Bronchial epithelial cell (primary cell): Measurements from ENCODE around the gene VAV3. TPM values are rescaled to one million over a fixed set of nuclear protein-coding genes. Genes with fewer than 3 reads are reported as not detected.
A peak's percentile ranks its signal among the peaks of the same experiment; 100 is the strongest.

Source experiments
- DNase-seq: peaks from one replicate; pipeline ENCODE4 v3.0.0-alpha.2; 2010; ENCODE audit warnings: low read depth
- FAIRE-seq: peaks from 2 replicates; lab custom pipeline; 2011; peaks lifted over from hg19 to GRCh38; lab: Jason Lieb, UNC
- H3K27me3 ChIP-seq: 2 replicates; pipeline ENCODE4 v1.5.1; 2011; ENCODE audit warnings: low read length; ENCODE audit not compliant: control insufficient read depth, insufficient read depth
- H3K36me3 ChIP-seq: 2 replicates; pipeline ENCODE4 v1.5.1; 2011; ENCODE audit warnings: low read length; ENCODE audit not compliant: control insufficient read depth, insufficient read depth
- H3K4me3 ChIP-seq: 2 replicates; pipeline ENCODE4 v1.5.1; 2011; ENCODE audit warnings: mild to moderate bottlenecking, low read depth, low read length, control low read depth
- total RNA-seq: library from RNA; depleted of rRNA; stranded (reverse); fragments of >200 nt; gene quantifications from 2 replicates; pipeline ENCODE4 v1.2.1, GENCODE V29; 2014
- TF ChIP-seq, protein P1 (sequence below): IDR thresholded peaks from 2 replicates; pipeline ENCODE4 v1.5.1; 2011; ENCODE audit warnings: mild to moderate bottlenecking, moderate library complexity, low read length, control low read depth, inconsistent platforms; ENCODE audit not compliant: insufficient read depth, severe bottlenecking

VAV3 gene
- total RNA-seq, 1 donor from 2014 or later = 10.5 TPM

GRCh38 chr1:107993920-107994319 is 28.9 kb upstream of the VAV3 start:
- Histone ChIP-seq H3K36me3 (no peaks in the 10 kb centered on the region), H3K27me3 (no peaks in the 10 kb centered on the region), H3K4me3 (no peak overlapping the region)
- DNase-seq (no peak), FAIRE-seq (no peak)
- TF ChIP-seq, protein P1, sequence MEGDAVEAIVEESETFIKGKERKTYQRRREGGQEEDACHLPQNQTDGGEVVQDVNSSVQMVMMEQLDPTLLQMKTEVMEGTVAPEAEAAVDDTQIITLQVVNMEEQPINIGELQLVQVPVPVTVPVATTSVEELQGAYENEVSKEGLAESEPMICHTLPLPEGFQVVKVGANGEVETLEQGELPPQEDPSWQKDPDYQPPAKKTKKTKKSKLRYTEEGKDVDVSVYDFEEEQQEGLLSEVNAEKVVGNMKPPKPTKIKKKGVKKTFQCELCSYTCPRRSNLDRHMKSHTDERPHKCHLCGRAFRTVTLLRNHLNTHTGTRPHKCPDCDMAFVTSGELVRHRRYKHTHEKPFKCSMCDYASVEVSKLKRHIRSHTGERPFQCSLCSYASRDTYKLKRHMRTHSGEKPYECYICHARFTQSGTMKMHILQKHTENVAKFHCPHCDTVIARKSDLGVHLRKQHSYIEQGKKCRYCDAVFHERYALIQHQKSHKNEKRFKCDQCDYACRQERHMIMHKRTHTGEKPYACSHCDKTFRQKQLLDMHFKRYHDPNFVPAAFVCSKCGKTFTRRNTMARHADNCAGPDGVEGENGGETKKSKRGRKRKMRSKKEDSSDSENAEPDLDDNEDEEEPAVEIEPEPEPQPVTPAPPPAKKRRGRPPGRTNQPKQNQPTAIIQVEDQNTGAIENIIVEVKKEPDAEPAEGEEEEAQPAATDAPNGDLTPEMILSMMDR = no peak

- Histone ChIP-seq H3K36me3 (no peaks in the 10 kb centered on the region), H3K4me3 (no peak overlapping the region), H3K27me3 (no peaks in the 10 kb centered on the region)
- FAIRE-seq = no peak
- no peak for DNase-seq
- TF ChIP-seq, protein P1 = no peak
These were observed 27.4 kb upstream of the VAV3 start for GRCh38 chr1:107992347-107992746.

GRCh38 chr1:107991371-107992066 is 26.5 kb upstream of the VAV3 start:
- DNase-seq = peak; percentile 70

DNA sequence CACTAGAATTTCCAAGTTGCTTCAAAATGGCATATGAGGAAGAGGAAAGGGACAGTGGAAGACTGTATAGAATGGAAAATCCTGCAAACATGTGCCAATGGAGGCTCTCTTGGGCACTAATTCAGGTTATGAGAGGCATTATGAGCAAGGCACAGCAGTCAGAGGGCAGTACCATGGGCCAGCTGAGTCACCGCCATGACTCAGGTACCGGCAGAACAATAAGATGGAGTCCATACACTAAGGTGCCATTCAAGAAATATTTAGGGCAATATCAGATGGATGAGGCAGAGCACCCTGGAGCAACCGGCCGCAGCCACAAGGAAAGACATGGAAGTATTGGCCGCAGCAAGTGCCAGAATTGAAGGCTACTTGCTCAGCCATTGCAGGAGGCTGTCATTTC is 25.6 kb upstream of the VAV3 start:
- peak; percentile 69 for DNase-seq
- no peaks in the 10 kb centered on the region for H3K27me3 ChIP-seq
- FAIRE-seq = no peak
- H3K36me3 ChIP-seq = no peaks in the 10 kb centered on the region
- no peak overlapping the region for H3K4me3 ChIP-seq
- TF ChIP-seq, protein P1 = no peak

More at GRCh38 chr1:107991371-107992066, 26.5 kb upstream of the VAV3 start:
- Histone ChIP-seq H3K4me3 (no peak overlapping the region), H3K27me3 (no peaks in the 10 kb centered on the region), H3K36me3 (no peaks in the 10 kb centered on the region)
- TF ChIP-seq, protein P1 = no peak
- no peak for FAIRE-seq

GRCh38 chr1:107981277-107981676 is 16.3 kb upstream of the VAV3 start:
- FAIRE-seq (no peak), DNase-seq (no peak)
- TF ChIP-seq, protein P1 = no peak
- Histone ChIP-seq H3K27me3 (peaks cover 1% of the 10 kb centered on the region), H3K36me3 (no peaks in the 10 kb centered on the region), H3K4me3 (no peak overlapping the region)

DNA sequence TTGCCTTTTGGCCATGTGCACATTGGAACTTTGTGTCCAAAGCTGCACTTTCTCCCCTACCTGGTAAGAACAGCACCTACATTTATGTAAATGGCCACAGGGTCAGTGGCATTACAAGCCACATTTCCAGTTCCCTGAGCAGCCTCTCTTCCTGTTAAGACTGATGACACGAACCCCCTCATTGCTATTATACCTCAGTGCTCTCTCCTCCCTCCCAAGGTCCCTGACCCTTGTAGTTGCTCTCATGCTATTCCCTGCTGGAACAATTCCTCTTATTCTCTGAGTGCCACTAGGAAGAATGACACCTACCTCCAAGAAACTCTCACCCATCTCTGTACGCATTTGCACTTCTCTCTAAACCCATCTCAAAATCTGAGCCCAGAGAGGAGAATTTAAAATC is 14.9 kb upstream of the VAV3 start:
- no peak for FAIRE-seq
- H3K36me3 ChIP-seq = no peaks in the 10 kb centered on the region
- TF ChIP-seq, protein P1 = no peak

More for the DNA sequence above, 14.9 kb upstream of the VAV3 start:
- no peak overlapping the region for H3K4me3 ChIP-seq
- DNase-seq = no peak
- peaks cover 1% of the 10 kb centered on the region for H3K27me3 ChIP-seq
